DMS53 (cell line): ENCODE measurements around the gene MAP10.
A peak's percentile ranks its signal among the peaks of the same experiment; 100 is the strongest.
"Not testable (repeated sequence)": the region's sequence is repeated elsewhere in the genome, so short reads cannot be mapped to it uniquely, and the experiment has no call there.

ENCODE experiments used
- DNase-seq: peaks from one replicate; lab custom pipeline; 2025; lab: John Stamatoyannopoulos, UW

Gene MAP10, protein sequence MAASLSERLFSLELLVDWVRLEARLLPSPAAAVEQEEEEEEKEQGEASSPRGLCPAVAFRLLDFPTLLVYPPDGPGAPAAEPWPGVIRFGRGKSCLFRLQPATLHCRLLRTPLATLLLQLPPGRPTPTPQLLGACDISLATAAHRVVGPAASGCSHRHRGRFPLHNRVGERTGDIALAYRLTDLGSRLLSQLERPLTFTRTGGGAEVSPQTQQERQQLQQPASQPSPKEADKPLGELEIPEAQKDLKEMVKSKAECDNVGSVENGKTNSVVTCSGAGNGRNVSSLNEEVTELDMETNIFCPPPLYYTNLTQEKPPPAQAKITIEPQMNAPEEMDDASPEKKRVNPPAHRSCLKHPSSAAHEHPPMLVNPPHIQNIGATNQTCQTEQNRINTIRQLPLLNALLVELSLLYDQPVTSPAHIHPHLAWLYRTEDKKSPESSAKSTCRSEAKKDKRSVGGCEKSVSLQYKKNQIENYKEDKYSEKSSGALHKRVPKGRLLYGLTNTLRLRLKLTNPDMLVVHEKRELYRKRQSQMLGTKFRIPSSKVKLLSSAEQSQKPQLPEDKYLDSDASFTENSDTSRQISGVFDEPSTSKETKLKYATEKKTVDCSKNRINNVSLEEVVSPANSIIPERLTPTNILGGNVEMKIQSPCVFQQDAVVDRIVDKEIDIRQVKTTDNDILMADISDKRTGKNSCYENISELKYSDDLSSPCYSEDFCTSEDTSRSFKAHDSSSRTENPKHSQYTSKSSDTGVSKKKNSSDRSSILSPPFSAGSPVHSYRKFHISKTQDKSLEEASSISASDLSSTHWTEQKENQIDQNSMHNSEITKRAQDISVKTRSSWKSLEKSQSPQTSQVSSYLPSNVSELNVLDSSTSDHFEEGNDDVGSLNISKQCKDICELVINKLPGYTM

DNA sequence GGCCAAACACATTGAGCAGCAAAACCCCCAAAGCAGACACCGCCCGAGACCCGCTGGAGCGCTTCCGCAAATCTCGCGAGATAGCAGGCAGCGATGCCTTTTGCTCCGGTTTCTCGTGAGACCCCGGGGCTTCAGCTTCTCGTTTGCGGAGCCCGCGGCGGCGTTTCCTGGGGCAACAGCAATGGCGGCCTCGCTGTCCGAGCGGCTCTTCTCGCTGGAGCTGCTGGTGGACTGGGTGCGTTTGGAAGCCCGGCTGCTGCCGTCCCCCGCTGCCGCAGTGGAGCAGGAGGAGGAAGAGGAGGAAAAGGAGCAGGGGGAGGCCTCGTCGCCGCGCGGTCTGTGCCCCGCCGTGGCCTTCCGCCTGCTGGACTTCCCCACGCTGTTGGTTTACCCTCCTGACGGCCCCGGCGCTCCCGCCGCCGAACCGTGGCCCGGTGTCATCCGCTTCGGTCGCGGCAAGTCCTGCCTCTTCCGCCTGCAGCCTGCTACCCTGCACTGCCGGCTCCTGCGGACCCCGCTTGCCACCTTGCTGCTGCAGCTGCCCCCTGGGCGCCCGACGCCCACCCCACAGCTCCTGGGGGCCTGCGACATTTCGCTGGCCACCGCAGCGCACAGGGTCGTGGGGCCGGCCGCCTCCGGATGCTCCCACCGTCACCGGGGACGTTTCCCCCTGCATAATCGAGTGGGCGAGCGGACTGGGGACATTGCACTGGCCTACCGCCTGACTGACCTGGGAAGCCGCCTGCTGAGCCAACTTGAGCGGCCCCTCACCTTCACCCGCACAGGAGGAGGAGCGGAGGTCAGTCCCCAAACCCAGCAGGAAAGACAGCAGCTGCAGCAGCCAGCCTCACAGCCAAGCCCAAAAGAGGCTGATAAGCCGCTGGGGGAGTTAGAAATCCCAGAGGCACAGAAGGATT lies at the start of gene MAP10:
Gene MAP10, plus strand, starts transcription at position 148 of the 917 bp plus-strand sequence. Its CDS starts 34 bp downstream, at position 182.
- peak; percentile 93 for DNase-seq

DNA sequence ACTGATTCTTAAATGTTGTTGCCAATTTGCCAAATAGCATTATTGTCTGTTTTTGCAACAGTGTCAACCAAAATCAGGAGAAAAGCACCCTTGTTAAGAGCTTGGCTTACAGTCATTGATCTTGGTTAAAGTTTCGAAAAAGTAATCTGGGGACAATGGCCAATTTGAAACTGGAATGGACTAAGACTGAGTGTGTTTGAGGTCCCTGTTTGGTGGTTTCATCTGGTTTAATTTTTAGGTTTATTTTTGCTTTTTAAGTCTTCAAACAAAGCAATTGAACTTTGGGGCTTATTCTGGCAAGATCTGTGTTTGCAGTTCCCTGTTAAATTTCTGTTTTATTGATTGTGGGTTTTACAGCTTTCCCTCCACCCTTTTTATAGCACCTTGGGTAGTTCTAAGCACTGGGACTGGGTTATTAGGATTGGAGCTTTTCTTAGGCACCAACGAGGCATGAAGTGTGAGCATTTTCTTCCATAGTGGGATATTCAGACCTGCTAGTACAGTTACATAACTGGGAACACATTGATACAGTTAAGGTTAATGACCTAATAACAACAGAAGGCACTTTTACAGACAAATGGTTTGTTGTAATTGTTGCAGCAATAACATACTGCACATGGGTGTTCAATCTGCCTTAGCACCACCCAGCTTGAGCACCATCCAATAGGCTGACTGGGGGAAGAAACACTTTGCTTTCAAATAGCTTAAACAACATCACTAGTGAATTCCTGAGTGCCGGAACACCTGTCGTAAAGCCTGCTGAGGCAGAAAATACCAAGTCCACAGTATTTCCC lies 40.6 kb upstream of the MAP10 start:
- peak; percentile 15 for DNase-seq

DNA sequence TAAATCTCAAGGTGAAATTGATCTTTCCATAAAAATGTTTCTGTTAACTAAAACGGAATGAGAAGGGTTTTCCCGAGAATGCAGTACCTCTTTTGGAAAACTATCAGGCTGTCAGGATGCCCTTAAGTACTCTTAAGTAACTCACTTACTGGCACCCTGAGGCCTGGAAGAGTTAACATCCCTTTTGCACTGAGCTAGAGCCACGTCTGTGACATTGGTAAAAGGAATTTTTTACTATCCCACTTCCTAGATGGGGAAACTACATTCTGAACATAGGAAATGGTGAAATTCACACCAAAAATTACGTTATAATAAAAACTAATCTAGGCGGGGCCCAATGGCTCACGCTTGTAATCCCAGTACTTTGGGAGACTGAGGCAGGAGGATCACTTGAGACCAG lies 39.7 kb upstream of the MAP10 start:
- DNase-seq, result no peak

DNA sequence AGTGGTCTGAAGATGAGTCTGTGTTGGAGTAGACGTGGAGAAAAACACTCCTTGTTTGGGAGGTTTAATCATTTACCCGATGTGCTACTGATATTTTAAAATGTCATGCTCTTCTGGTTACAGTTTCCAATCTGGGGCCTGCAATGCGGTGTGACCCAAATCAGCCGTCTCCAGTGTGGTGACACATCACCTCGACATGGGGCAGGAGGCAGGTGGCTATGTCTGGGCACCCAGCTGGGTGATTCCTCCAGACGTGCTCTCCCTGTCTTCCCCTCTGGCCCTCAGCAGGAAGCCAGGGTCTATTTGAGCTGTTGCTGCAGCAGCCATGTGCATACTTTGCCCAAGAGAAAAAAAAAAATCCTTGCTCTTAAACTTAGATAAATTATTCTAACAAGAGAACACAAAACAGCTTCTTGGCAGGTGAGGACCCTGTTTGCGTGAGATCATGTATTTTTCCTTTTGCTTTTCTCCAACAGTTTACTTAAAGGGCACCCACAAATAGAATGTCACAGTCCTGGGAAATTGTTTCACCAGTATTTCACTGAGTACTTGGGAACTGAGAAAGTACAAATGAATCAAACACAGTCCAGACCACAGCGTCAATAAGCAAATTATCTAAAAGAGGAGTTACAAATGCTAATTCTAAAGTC lies 38.9 kb upstream of the MAP10 start:
- peak; percentile 59 for DNase-seq

DNA sequence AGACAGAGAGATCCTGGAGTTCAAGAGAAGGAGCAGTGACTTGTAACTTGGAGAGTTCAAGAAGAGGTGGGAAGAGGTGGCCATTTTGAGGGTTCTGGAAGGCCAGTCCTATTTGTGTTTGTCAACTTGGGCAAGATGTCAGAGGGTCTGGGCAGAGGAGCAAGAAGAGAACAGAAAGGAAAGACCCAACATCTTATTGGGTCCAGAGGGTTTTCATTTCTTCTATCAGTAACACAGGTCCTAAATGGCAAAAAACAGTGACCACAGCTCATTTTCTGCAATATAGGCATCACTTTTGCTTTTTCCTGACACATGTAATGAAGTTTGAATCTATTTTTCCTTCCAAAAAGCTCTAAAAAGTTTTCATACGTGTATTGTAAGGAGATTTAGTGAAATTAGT lies 38.3 kb upstream of the MAP10 start:
- DNase-seq, result no peak

DNA sequence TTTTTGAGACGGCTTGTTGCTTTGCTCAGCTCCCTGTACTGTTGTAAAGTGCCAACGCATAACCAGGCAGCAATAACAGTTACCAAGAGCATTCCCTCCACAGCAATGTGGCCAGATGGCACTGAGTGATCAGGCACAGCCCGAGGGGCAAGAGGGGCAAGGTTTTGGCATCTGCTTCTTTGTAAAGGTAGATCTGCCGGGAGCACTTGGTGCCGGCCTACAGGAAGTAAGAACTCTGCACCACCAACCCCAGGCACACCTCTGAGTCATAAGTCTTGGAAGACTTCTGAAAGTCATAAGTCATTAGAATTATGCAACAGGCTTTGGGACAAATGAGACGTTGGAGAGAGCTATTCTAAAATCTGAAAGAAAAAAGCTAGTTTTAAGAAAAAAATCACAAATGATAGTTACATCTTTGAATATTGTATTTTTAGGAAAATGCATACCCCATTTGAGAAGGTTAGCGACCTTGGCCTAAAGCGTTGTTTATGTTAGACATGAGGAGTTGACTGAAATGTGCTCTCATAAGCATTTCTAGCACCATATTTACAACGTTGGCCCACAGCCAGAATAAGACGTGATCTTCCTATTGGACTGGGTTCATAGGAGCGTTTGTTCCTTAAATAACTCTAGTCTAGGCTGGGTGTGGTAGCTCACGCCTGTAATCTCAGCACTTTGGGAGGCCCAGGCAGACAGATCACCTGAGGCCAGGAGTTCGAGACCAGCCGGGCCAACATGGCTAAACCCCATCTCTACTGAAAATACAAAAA lies 37.7 kb upstream of the MAP10 start:
- peak; percentile 20 for DNase-seq

DNA sequence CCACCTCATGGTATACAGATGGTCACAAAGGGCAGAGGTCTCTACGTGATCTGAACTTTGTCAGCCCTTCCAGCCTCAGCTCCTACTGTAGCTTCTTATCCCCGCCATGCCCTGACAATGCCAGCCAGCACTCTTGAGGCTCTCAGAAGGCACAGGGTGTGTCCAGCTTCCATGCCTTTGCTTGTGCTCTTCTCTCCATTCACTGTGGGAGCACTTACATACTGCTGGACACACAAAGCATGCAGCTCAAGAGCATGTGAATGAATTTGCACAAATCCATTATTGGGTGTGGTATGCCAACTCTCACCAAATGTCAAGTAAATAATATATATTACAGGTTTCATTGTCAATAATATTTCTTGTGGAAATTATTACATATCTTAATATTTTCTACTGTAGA lies 36.4 kb upstream of the MAP10 start:
- DNase-seq, result no peak

DNA sequence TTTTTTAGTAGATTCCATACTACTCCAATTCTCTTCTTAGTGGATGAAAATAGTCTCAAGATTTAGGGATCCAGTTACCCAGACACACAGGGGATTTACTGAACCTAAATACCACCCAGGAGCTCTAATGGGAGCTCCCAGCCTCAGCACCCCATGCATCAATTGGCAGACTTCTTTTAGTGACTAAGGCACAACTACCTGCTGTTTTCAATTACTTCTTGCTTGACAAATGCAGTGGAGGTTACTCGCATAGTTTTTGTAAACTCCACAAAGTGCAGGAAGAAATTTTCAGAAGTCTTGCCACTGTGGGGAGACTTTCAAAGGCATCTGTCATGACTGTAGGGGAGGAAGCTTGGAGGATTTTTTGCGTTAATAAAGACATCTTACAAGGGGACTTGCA lies 35.5 kb upstream of the MAP10 start:
- no peak for DNase-seq

DNA sequence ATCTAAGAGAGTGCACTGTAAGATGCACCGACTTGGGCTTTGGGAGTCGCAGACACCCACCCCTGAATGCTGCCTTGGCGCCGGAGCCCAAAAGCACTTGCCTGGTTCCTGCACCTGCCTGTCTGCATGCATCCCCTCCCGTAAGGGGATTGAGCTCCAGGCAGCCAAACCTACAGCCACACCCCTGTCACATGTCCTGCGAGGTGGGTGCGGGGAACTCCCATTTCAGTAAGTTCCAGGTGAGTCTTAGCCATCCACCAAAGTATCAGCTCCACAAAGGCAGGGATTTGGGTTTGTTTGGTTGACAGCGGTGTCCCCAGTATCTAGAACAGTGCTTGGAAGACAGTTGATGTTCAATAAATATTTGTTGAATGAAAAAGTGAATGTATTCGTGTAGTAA lies 31.5 kb upstream of the MAP10 start:
- DNase-seq, result no peak

DNA sequence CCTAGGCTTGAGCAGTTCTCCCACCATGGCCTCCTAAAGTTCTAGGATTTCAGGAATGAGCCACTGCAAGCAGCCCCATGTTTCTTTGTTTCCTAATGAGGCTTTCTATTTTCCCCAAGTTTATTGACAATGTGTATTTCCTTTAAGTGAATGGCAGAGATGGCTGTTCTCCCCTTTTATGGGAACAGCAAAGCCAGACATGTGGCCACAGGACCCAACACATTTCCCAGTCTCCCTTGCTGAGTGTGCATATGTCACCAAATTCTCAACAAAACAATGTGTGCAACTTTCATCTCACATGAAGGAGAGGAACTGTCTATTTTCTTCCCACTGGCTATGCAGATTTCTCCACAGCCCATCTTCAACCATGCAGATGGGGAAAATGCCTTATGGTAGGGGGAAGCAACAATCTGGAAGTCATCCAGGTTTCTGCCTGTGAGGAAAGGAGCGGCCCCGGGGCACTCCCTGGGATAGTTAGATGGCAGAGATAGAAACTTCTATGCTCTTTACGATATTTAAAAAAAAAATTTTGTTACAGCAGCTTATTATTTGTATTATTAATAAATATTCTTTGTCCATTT lies 28.6 kb upstream of the MAP10 start:
- no peak for DNase-seq

DNA sequence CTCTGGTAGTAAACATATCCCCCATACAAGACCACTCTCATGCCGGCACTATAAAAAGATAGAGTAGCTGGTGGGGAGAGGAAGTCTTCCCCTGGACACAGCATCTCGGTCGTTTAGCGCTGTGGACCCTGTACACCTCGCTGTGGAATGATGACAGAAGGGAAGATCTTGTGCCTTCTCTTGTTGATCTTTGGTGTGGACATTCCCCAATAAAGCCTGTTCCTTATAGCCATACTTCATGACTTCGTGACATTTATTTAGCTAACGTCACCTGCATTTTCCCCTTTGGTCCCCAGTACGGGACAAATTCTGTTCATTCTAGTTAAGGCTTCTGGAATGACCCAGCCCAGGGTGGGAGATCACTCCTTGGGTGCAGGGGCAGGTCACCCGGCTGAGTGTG lies 24.9 kb upstream of the MAP10 start:
- no peak for DNase-seq

DNA sequence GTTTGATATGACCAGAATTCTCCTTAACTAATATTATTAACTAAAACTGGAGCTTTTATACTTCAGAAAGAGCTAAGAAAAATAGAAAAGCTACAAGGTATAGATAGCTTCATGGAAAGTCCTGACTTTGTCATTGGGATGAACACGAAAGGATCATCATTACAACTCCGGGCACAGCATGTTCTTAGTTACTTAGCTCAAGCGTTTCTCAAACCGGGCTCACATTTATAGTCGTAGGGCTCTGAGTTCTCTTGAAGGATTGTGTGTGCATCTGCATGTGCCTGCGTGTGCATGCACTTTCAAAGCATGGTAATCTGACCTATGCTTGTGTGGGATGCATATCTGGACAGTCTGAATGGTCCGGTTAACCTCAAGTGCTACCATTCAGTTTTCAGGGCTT lies 20.4 kb upstream of the MAP10 start:
- no peak for DNase-seq

DNA sequence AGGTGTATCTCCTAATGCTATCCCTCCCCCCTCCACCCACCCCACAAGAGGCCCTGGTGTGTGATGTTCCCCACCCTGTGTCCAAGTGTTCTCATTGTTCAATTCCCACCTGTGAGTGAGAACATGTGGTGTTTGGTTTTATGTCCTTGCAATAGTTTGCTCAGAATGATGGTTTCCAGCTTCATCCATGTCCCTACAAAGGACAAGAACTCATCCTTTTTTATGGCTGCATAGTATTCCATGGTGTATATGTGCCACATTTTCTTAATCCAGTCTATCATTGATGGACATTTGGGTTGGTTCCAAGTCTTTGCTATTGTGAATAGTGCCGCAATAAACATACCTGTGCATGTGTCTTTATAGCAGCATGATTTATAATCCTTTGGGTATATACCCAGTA lies 19.6 kb upstream of the MAP10 start:
- DNase-seq, result not testable (repeated sequence)

DNA sequence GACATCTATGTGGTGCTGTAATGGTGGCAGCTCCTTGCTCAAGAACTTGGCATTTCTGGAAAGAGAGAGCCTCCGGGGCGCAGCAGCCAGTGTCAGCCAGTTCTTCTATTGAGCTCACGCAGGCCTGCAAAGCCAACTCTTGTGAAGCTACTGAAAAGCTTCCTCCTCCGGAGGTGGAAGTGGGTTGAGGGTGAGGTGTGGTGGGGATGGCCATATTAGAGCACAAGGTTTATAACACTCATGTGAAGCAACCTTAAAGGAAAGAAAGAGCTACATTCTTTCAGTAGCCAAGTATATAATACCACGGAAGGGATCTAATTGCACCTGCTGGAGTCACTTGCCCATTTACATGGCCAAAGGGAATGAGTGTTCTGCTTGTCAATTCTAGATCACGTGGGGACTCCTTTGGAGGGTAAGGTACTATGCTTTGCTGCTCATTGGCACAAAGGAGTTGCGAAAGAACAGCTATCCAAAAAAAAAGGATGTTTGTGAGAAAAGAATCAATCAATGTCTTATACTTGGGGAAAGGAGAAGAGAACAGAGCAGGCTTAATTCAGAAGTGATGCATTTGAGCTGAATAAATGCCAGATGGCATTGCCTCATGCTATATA lies 18.3 kb upstream of the MAP10 start:
- no peak for DNase-seq

DNA sequence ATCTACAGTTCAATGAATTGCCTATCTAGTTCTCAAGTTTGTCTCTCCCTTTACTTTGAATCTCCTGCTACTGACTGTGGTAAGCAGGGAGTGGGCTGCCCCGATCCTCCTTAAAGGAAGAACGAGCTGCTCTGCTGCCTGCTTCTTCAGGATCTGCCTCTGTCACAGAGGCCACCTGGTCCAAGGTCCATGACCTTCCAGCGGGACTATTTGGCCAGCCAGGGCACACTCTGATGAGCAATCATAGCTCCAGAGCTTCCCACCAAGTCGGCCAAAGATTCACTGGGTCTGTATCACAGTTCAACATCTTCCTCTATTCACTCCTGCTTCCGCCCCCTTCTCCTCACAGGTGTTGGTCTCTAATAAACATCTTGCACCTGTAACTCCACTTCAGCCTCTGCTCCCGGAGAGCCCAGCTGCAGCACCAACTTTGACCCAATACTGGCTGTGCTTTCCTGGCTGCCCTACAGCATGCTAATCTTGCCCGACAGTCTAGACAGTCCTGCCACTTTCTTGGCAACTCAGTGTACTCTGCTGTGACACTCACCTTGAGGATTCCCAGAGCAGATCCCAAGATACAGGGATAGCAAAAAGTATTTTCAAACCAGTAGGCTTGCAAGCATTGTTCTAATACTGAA lies 16.9 kb upstream of the MAP10 start:
- DNase-seq, result no peak

DNA sequence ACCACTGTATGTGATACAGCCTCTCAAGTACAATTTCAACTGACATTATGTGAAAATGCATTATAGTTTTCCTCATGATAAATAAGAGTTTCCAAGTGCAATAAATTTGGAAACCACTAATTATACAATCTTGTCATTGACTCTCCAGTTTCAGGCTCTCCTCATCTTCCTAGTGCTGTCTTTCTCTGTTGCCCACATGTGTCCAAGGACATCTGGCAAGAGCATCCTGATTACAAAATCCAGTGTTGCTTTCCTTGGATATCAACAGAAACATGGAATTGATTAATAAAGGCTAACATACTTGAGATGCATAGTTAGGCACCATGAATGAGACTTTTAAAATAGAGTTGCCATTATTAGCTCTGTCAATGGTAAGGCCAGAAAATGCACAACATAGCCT lies 15.6 kb upstream of the MAP10 start:
- DNase-seq, result no peak

DNA sequence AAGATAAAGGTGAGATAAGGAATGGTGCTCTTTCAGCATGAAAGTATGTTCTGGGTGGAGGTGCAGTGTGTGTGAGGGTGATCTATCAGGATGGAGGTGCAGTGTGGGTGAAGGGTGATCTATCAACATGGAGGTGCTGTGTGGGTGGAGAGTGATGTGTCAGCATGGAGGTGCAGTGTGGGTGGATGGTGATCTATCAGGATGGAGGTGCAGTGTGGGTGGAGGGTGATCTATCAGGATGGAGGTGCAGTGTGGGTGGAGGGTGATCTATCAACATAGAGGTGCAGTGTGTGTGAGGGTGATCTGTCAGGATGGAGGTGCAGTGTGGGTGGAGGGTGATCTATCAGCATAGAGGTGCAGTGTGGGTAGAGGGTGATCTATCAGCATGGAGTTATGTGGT lies 12.3 kb upstream of the MAP10 start:
- DNase-seq, result no peak

DNA sequence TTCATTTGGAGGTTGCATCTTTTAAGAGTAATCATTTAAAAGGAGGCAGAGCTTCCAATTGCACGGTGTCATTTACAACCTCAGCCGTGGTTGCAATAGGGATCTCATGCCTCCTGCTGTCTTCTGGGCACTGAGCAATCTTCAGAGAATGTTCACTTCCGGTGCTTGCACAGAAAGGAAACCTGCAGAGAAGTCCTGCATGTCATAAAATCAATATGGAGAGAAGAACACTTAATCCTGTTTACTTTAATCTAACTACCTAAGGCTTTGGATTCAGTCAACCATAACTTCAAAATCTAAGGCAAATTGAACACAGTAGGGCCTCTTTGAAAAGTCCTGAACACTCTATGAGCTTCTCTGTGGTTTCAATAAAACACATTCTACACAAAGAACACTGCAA lies 11.3 kb upstream of the MAP10 start:
- DNase-seq, result peak; percentile 79
